ENCODE measurements around the gene CEL.
A peak's percentile ranks its signal among the peaks of the same experiment; 100 is the strongest.
"Not testable (repeated sequence)": the region's sequence is repeated elsewhere in the genome, so short reads cannot be mapped to it uniquely, and the experiment has no call there.

The CEL gene

DNA sequence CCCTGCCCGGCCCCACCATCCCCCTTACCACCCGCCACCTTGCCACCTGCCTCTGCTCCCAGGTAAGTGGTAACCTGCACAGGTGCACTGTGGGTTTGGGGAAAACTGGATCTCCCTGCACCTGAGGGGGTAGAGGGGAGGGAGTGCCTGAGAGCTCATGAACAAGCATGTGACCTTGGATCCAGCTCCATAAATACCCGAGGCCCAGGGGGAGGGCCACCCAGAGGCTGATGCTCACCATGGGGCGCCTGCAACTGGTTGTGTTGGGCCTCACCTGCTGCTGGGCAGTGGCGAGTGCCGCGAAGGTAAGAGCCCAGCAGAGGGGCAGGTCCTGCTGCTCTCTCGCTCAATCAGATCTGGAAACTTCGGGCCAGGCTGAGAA, at the start of gene CEL:
Gene CEL, plus strand, starts transcription at position 218 of the 382 bp plus-strand sequence. Its CDS starts 22 bp downstream, at position 240.
- H3K9me3 Mint-ChIP-seq, H3K4me3 Mint-ChIP-seq, H3K27ac Mint-ChIP-seq, DNase-seq, H3K27me3 Mint-ChIP-seq: not testable (repeated sequence)
- peaks cover 22% of the 10 kb centered on the region for H3K36me3 Mint-ChIP-seq (ENCODE audit: low read depth)
- H3K4me1 Mint-ChIP-seq (ENCODE audit: low read depth), result peaks cover 35% of the 10 kb centered on the region

DNA sequence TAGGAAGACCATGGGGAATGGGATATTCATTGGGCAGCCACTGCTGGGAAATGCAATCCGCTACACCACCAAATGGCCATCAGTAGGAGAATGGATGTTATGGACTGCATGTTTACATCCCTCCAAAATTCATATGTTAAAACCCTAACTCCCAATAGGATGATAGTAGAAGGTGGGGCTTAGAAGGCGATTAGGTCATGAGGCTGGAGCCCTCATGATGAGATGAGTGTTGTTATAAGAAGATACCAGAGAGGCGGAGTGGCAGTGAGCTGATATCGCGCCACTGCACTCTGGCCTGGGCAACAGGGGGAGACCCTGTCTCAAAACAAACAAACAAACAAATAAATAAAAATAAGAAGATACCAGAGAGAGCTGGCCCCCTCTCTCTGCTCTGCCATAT, 47.1 kb upstream of the CEL start:
- DNase-seq, result no peak
- Mint-ChIP-seq H3K9me3 (peaks cover 7% of the 10 kb centered on the region), H3K27ac (no peak overlapping the region), H3K36me3 (ENCODE audit: low read depth) (no peaks in the 10 kb centered on the region), H3K27me3 (peaks cover 7% of the 10 kb centered on the region), H3K4me1 (ENCODE audit: low read depth) (no peaks in the 10 kb centered on the region), H3K4me3 (no peak overlapping the region)

DNA sequence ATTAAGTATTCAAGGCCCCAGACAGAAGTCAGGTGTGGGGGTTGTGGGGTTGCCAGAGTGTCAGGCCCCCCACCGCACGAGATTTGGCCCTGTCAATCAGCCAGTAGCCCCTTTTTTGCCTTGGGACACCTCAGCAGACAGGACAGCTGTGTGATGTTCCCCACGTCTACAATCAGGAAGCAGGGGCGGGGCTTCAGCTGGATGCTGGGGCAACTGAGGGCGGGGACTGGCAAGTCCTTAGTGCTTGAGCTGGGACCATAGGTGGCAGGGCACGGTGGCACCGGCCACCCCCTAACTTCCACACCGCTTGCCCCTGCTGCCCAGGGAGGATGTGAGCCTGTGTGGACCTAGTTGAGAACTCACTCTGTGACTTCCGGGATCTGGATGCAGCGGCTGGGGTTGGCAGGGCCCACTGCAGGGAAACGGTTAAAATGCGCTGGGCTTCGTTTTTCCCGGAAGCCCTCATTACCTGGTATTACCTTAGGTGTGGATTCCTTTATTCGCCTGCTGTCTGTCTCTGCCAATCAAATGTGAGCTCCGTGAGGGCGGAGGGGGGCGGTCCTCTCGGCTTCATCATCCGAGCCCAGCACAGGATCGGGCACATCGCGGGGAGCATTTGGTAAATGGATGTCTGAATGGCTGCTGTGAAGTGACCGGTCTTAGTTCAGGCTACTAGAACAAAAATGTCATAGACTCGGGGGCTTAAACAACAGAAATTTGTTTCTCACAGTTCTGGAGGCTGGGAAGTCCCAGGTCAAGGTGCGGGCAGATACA, 38.5 kb upstream of the CEL start:
- H3K36me3 Mint-ChIP-seq (ENCODE audit: low read depth), result no peaks in the 10 kb centered on the region
- peak; percentile 43 for DNase-seq
- no peaks in the 10 kb centered on the region for H3K9me3 Mint-ChIP-seq
- no peak overlapping the region for H3K4me3 Mint-ChIP-seq
- H3K27ac Mint-ChIP-seq, result no peak overlapping the region
- H3K27me3 Mint-ChIP-seq, result no peaks in the 10 kb centered on the region
- H3K4me1 Mint-ChIP-seq (ENCODE audit: low read depth), result peaks cover 17% of the 10 kb centered on the region

DNA sequence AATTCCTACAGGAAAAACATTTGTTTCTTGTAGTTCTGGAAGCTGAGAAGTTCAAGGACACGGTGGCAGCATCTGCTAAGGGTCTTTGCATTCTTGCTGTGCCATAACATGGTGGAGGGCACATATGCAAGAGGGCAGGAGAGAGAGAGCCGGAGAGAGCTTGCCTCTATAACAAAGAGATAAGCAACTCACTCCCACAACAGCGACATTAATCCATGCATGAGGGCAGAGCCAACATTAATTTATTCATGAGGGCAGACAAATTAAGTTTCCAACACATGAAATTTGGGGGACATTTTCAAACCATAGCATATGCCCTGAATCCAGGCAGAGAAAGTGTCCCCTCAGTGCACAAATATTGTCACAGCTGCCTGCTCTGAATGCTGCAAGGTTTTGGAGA, 35.4 kb upstream of the CEL start:
- Mint-ChIP-seq H3K4me1 (ENCODE audit: low read depth) (peaks cover 31% of the 10 kb centered on the region), H3K4me3 (no peak overlapping the region), H3K9me3 (no peaks in the 10 kb centered on the region), H3K27ac (no peak overlapping the region), H3K27me3 (no peaks in the 10 kb centered on the region), H3K36me3 (ENCODE audit: low read depth) (peaks cover 13% of the 10 kb centered on the region)
- no peak for DNase-seq

DNA sequence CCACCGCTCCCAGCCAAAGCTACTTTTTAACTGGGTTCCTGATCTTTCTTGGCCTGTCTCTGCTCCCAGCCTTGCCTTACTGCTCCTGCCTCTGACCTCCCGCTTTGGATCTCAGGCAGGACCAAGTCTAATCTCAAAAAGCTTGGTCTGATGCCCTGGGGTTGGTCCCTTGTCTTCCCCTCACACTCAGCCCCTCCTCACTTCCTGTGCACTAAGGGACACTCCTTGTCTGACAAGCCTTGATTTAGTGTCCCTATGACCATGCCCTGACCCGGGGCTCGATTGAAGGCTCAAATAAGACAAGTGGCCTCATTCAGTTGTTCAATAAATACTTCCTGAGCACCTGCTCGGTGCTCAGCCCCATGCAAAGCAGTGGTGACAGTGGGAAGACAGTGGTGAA, 34.6 kb upstream of the CEL start:
- peaks cover 20% of the 10 kb centered on the region for H3K36me3 Mint-ChIP-seq (ENCODE audit: low read depth)
- no peak for DNase-seq
- no peaks in the 10 kb centered on the region for H3K27me3 Mint-ChIP-seq
- H3K4me3 Mint-ChIP-seq, result no peak overlapping the region
- no peaks in the 10 kb centered on the region for H3K9me3 Mint-ChIP-seq
- H3K4me1 Mint-ChIP-seq (ENCODE audit: low read depth), result peaks cover 37% of the 10 kb centered on the region
- no peak overlapping the region for H3K27ac Mint-ChIP-seq

DNA sequence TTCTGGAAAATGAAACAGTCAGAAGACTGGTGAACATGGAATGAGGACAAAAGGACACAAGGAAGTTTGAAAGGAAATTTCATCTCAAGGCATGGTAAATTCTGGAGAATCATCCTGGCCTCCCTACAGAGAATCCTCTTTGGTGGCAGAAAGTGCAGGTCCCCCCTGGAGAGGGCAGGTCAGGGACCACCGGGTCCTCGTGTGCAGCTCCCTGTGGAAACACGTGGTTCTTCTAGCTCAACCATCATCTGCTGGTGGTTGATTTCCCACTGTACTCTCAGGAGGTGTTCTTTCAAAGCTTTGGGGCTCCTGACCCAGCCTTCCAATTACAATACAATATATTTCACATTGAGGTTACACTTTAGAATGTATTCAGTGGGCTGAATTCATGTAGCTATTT, 33.6 kb upstream of the CEL start:
- Mint-ChIP-seq H3K9me3 (no peaks in the 10 kb centered on the region), H3K27me3 (no peaks in the 10 kb centered on the region), H3K4me1 (ENCODE audit: low read depth) (peaks cover 39% of the 10 kb centered on the region), H3K36me3 (ENCODE audit: low read depth) (peaks cover 31% of the 10 kb centered on the region), H3K27ac (no peak overlapping the region), H3K4me3 (peak overlapping the region; percentile 93)
- no peak for DNase-seq

DNA sequence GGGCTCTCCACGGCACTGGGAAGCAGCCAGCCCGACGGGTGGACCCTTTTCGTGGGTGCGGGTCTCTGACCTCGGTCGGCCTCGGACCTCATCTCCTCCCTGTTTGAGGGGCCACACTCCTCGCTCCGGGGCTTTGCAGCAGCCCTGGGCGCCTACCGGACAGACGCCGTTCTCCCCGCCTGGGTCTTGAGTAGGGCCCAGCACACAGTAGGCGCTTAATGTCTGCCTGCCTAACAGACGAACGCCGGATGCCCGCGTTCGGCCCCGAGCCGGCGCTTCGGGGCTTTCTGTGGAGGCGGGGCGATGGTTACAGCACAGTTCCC, 31.8 kb upstream of the CEL start:
- H3K36me3 Mint-ChIP-seq (ENCODE audit: low read depth), result peaks cover 45% of the 10 kb centered on the region
- H3K4me1 Mint-ChIP-seq (ENCODE audit: low read depth), result peaks cover 52% of the 10 kb centered on the region
- no peaks in the 10 kb centered on the region for H3K27me3 Mint-ChIP-seq
- H3K9me3 Mint-ChIP-seq, result no peaks in the 10 kb centered on the region
- H3K27ac Mint-ChIP-seq, result peak overlapping the region; percentile 98
- no peak for DNase-seq
- peak overlapping the region; percentile 93 for H3K4me3 Mint-ChIP-seq

DNA sequence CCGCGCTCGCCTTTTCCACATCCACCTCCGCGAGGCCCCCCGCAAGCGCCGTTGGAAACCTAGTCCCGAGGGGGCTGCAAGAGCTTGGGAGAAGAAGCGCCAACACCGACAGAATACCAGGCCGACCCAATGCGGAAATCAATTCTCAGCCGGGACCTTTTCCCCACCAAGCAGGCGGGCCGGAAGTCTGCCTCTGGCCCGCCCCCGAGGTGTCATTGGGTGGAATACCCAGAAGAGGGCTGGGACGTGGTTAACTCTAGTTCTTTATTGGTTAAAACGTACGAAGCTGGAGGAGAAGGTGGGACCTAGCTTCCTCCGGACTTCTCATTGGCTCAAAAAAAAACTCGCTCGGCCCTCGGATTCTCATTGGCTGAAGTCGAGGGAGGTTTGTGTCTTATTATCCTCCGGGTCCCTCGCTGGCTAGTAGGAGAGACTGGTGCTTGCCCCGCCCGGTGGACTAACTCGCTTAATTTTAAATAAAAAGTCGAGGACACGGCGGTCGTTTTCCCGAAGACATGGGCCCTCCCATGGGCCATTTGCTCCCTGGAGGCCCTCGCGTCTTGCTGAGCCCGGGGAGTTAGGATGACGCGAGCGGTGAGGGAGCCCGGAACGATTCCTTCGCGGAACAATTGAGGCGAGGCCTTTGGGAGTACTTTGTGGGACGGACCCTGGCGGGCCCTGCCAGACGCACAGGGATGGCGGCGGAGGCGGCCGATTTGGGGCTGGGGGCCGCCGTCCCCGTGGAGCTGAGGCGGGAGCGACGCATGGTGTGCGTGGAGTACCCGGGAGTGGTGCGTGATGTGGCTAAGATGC, 31.3 kb upstream of the CEL start, which contains the start of gene GTF3C5:
Gene GTF3C5, plus strand, starts transcription at position 681 of the 813 bp plus-strand sequence. Its CDS starts 15 bp downstream, at position 696.
- Mint-ChIP-seq H3K27ac (peak within 1 kb of the TSS; percentile 98), H3K27me3 (no peaks in the 10 kb centered on the region), H3K9me3 (no peaks in the 10 kb centered on the region), H3K4me1 (ENCODE audit: low read depth) (peaks cover 52% of the 10 kb centered on the region), H3K4me3 (peak within 1 kb of the TSS; percentile 93), H3K36me3 (ENCODE audit: low read depth) (peaks cover 45% of the 10 kb centered on the region)
- peak; percentile 91 for DNase-seq

DNA sequence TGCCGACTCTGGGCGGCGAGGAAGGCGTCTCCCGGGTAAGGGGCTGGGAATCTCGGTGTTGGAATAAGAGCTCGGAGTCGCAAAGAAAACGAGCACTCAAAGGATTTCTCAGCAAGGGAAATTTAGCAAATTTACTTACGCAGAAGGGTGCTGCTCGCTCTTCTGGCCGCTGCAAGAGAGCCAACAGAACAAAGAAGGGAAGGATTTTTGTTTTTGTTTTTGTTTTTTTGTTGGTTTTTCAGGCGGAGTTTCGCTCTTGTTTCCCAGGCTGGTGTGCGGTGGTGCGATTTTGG, 30.7 kb upstream of the CEL start:
- Mint-ChIP-seq H3K27ac (peak overlapping the region; percentile 98), H3K4me1 (ENCODE audit: low read depth) (peaks cover 57% of the 10 kb centered on the region), H3K4me3 (peak overlapping the region; percentile 93), H3K27me3 (no peaks in the 10 kb centered on the region), H3K36me3 (ENCODE audit: low read depth) (peaks cover 46% of the 10 kb centered on the region), H3K9me3 (no peaks in the 10 kb centered on the region)
- DNase-seq, result no peak

DNA sequence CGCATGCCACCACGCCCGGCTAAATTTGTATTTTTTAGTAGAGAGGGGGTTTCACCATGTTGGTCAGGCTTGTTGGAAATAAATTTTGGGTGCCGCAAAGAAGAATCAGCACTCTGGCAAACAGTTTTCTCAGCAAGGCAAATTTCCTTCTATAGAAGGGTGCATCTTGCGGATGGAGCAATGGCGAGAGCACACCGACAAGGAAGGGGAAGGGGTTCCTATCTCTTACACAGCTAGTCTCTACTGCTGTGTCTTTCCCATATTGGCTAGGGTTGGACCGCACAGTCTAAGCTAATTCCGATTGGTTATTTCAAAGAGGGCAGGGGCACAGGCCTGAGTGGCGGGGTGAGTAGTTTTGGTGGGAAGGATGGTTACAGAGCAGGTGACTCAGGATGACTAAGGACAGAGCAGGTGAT, 30.3 kb upstream of the CEL start:
- peak overlapping the region; percentile 98 for H3K27ac Mint-ChIP-seq
- no peaks in the 10 kb centered on the region for H3K9me3 Mint-ChIP-seq
- H3K4me1 Mint-ChIP-seq (ENCODE audit: low read depth), result peaks cover 59% of the 10 kb centered on the region
- DNase-seq, result no peak
- peaks cover 48% of the 10 kb centered on the region for H3K36me3 Mint-ChIP-seq (ENCODE audit: low read depth)
- peak overlapping the region; percentile 93 for H3K4me3 Mint-ChIP-seq
- no peaks in the 10 kb centered on the region for H3K27me3 Mint-ChIP-seq

DNA sequence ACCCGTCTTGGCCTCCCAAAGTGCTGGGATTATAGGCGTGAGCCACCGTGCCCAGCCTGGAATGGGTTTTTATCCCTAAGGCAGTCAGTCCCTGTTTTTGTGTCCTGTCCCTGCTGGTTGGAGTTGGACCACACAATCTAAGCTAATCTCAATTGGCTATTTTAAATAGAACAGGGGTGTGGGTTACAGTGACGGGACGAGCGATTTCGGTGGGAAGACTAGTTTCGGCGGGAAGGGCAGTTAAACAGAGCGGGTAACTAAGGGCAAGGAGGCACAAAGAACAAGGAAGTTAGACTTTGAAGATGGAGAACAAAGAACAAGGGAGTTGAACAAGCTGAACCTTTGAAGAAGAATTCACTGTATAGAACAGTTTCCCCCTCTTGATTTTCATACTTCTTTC, 29.6 kb upstream of the CEL start:
- Mint-ChIP-seq H3K4me1 (ENCODE audit: low read depth) (peaks cover 59% of the 10 kb centered on the region), H3K27me3 (no peaks in the 10 kb centered on the region), H3K27ac (peak overlapping the region; percentile 98), H3K36me3 (ENCODE audit: low read depth) (peaks cover 54% of the 10 kb centered on the region), H3K9me3 (no peaks in the 10 kb centered on the region), H3K4me3 (peak overlapping the region; percentile 93)
- DNase-seq, result no peak

DNA sequence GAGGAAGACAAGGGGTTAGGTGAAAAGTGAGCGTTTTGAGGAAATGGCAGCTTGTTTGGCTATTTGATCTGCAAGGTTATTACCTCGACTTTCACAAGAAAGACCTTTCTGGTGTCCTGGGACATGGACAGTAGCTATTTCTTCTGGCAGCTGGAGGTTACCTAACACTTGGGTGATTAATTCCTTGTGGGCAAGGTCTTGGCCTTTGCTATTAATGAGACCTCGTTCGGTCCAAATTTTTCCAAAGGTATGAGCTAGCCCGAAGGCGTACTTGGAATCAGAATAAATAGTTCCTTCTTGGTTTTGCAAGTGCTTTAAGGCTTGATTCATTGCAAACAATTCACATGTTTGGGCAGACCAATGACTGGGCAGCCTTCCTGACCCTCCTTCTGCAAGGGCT, 26.1 kb upstream of the CEL start:
- no peak overlapping the region for H3K27ac Mint-ChIP-seq
- DNase-seq, result no peak
- peaks cover 47% of the 10 kb centered on the region for H3K4me1 Mint-ChIP-seq (ENCODE audit: low read depth)
- no peak overlapping the region for H3K4me3 Mint-ChIP-seq
- no peaks in the 10 kb centered on the region for H3K9me3 Mint-ChIP-seq
- peaks cover 59% of the 10 kb centered on the region for H3K36me3 Mint-ChIP-seq (ENCODE audit: low read depth)
- H3K27me3 Mint-ChIP-seq, result no peaks in the 10 kb centered on the region

DNA sequence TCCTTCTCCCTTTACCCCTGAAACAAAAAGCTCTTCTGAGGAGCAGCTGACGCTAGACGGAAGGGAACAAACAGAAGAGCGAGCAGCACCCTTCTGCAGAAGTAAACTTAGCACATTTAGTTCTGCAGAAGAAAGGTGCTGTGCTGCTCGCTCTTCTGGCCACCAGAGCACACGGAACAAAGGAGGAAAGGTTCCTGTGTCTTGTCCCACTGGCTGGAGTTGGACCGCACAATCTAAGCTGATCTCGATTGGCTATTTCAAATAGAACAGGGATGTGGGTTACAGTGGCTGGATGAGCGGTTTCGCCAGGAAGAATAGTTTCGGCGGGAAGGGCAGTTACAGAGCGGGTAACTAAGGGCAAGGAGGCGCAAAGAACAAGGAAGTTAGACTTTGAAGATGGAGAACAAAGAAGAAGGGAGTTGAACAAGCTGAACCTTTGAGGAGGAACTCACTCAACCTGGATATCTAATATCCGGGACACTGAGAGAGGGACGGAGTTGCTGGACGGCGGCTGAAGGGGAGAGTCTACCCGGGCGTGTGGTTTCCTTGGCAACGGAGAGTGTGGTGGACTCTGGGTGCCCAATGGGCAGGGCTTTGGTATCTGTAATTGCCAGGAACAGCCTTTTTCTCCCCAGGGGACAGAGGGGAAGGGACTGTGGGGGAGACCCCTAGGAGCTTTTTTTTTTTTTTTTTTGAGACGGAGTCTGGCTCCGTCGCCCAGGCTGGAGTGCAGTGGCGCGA, 23.8 kb upstream of the CEL start:
- no peaks in the 10 kb centered on the region for H3K27me3 Mint-ChIP-seq
- H3K4me1 Mint-ChIP-seq (ENCODE audit: low read depth), result peaks cover 31% of the 10 kb centered on the region
- no peak for DNase-seq
- peaks cover 57% of the 10 kb centered on the region for H3K36me3 Mint-ChIP-seq (ENCODE audit: low read depth)
- H3K4me3 Mint-ChIP-seq, result no peak overlapping the region
- H3K9me3 Mint-ChIP-seq, result no peaks in the 10 kb centered on the region
- H3K27ac Mint-ChIP-seq, result no peak overlapping the region

DNA sequence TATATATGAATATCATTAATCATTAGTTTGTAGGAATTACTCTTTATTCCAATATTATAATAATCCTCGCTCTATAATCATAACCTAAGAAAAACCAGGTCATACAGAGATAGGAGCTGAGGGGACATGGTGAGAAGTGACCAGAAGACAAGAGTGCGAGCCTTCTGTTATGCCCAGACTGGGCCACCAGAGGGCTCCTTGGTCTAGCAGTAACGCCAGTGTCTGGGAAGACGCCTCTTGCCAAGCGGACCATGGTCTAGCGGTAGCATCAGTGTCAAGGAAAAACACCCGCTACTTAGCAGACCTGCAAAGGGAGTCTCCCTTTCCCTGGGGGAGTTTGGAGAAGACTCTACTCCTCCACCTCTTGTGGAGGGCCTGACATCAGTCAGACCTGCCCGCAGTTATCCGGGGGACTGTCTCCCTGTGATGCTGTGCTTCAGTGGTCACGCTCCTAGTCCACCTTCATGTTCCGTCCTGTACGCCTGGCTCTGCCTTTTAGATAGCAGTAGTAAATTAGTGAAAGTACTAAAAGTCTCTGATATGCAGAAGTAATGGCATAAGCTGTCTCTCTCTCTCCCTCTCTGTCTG, 20.8 kb upstream of the CEL start:
- not testable (repeated sequence) for H3K27ac Mint-ChIP-seq, H3K4me3 Mint-ChIP-seq, H3K27me3 Mint-ChIP-seq, H3K9me3 Mint-ChIP-seq
- peak; percentile 60 for DNase-seq
- peaks cover 15% of the 10 kb centered on the region for H3K4me1 Mint-ChIP-seq (ENCODE audit: low read depth)
- peaks cover 70% of the 10 kb centered on the region for H3K36me3 Mint-ChIP-seq (ENCODE audit: low read depth)
